Raji (cell line): ENCODE measurements around the gene TCF25.

Source experiments
- POLR2A ChIP-seq: IDR thresholded peaks from 2 replicates; pipeline ENCODE4 v1.6.1; 2011; ENCODE audit warnings: low read depth, low read length, control low read depth; ENCODE audit not compliant: insufficient read depth

The TCF25 gene

DNA sequence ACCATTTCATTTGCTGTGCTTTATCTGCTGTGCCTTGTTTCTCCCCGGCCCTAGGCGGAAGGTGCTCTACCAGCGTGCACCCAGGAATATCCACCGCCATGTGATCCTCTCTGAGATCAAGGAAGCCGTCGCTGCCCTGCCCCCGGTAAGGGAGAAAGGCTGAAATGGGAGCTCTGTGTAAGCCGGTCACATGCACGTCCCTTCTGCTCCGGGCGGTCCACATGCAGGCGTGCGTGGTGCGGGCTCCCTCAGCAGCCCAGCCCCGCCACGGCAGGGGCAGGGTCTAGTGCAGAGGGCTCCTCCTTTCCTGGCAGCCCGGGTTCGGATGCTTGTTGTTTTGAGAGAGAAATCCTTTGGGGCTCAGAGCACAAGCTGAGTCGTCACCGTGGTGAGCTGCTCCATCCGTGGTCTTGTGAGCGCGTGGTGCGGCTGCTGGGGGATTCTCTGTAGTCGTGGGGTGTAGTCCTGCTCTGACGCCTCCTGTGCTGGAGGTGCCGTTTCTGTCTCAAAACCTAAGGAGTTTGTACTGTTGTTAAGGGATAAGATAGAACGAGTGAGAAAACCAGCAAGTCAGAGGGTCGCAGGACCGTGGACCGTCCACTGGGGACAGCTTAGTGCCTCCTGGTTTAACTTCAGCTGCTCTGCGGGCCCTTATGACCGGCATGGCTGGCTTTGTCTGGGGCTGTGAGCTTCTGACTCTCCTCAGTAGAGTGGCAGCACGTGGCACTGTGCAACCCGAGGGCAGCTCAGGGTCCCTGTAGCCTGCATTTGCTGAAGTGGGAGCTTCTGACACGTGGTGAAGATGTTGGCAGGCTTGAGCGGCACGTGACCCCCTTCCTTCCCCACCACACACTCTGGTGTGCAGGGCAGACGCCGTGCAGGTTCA lies 33.0 kb downstream of the TCF25 start:
- TF ChIP-seq POLR2A, result no peak

GRCh38 chr16:89907055-89907814 lies 33.8 kb downstream of the TCF25 start:
- TF ChIP-seq POLR2A, result no peak

- no peak for TF ChIP-seq POLR2A
Observed at GRCh38 chr16:89908236-89908635, 34.8 kb downstream of the TCF25 start.

DNA sequence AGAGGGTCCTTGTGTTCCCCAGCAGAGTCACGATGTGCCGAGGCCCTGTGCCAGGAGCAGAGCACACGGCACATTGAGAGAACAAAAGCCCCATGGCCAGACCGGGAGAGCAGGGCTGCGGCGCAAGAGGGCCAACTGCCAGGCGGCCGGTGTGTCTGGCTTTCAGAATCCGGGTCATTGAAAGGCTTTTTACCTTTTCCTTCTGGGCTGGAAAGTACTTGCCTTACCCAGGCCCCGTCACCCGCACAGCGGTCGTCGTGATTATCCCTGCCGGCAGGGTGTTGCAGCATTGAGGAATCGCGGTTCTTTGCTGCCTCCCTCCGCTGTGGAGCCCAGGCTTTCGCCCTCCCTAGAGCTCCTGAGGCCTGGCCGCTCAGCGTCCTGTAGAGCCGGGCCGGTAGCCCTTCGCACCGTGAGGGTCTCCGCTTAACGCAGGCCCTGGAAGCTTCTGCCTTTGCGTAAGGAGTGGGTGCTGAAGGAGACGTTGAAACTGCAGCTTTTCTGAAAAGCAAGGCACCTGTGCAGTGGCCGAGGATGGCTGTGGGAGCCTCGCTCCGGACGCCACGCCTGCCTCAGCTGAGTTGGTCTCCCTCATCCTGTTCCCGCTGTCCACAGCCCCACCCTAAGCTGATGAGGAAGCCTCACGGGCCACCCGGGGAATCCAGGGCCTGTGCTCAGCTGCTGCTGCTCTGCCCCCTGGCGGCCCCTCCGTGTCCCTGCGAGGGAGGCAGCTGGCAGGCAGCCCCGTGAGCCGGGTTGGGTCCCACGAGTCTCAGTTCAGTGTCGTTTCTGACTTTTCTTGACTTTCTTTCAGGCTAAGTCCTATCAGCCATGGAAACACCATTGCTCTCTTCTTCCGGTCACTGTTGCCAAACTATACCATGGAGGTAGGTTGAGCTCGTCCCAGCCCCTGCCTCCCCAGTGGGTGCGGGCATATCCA lies 36.7 kb downstream of the TCF25 start:
- TF ChIP-seq POLR2A, result no peak

DNA sequence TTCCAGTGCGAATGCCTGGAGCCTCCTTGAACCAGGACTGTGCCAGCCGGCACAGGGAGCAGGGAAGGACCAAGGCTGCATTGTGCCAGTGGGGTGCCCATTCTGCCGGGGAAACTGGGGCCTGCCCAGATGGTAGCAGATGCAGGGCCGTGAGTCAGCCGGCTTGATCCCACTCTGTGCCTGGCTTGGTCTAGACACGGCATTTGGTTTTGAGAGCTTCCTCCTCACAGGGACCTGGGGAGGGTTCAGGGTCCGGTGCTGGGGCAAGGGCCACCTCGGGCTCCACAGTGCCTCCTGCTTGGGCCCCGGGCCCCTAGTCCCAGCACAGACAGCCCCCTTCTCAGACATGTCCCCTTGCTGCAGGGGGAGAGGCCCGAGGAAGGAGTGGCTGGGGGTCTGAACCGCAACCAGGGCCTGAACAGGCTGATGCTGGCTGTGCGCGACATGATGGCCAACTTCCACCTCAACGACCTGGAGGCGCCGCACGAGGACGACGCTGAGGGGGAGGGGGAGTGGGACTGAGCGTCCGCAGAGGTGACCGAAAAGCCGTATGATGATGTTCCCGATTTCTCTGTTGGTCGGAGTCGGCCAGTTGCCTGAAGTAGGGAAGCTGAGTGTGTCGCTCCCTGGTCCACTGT lies 37.4 kb downstream of the TCF25 start:
- TF ChIP-seq POLR2A, result no peak

GRCh38 chr16:89911375-89911774 lies 38.0 kb downstream of the TCF25 start:
- no peak for TF ChIP-seq POLR2A

DNA sequence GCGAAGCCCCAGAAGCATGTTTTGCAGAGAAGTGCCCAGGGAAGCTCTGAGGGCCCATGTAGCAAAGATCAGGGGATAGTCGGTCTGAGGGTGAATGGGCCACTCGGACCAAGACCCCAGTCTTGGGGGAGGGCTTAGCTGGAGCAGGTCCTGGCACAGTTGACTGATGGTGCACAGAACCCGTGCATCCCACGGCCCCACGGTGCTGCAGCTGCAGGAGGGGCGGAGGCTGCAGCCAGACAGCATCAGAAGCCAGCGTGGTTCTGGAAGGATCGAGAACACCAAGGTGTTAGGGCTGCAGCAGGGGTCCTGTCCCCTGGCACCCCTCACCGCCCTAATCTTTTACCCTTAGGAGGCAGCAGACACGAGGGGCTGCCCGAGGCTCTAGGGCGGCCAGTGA lies 38.8 kb downstream of the TCF25 start:
- TF ChIP-seq POLR2A, result no peak

GRCh38 chr16:89912627-89913026 lies 39.2 kb downstream of the TCF25 start:
- TF ChIP-seq POLR2A, result no peak

GRCh38 chr16:89913408-89914387 lies 40.3 kb downstream of the TCF25 start:
- no peak for TF ChIP-seq POLR2A

GRCh38 chr16:89915303-89916232 lies 42.2 kb downstream of the TCF25 start:
- no peak for TF ChIP-seq POLR2A

GRCh38 chr16:89917773-89918452 lies 44.5 kb downstream of the TCF25 start:
- peak; percentile 39; the same call in 1 of the 2 replicates for TF ChIP-seq POLR2A
